ENCODE results near the gene BSPRY.
"Not testable (repeated sequence)": the region's sequence is repeated elsewhere in the genome, so short reads cannot be mapped to it uniquely, and the experiment has no call there.

BSPRY gene

GRCh38 chr9:113395000-113395861 lies 45.9 kb downstream of the BSPRY start:
- DNase-seq (ENCODE audit: low read depth): no peak

- no peak for DNase-seq (ENCODE audit: low read depth)
Measured at GRCh38 chr9:113397203-113397631, 47.9 kb downstream of the BSPRY start.

- DNase-seq (ENCODE audit: low read depth): no peak
Measured at GRCh38 chr9:113398796-113399195, 49.5 kb downstream of the BSPRY start.

GRCh38 chr9:113399646-113400200 lies 50.4 kb downstream of the BSPRY start:
- DNase-seq (ENCODE audit: low read depth): no peak

- peak; percentile 98 for DNase-seq (ENCODE audit: low read depth)
Measured at GRCh38 chr9:113401027-113401792, 51.9 kb downstream of the BSPRY start, which contains the start of gene ALAD. Gene ALAD, minus strand, starts transcription at chr9:113401284. Its CDS starts 7,725 bp downstream, at chr9:113393559.

GRCh38 chr9:113403646-113404045 lies 54.3 kb downstream of the BSPRY start:
- no peak for DNase-seq (ENCODE audit: low read depth)

GRCh38 chr9:113406353-113406752 lies 57.0 kb downstream of the BSPRY start:
- not testable (repeated sequence) for DNase-seq (ENCODE audit: low read depth)

GRCh38 chr9:113406873-113407511 lies 57.7 kb downstream of the BSPRY start:
- peak; percentile 73 for DNase-seq (ENCODE audit: low read depth)

- DNase-seq (ENCODE audit: low read depth): no peak
Measured at GRCh38 chr9:113409481-113409880, 60.1 kb downstream of the BSPRY start.

- no peak for DNase-seq (ENCODE audit: low read depth)
Measured at GRCh38 chr9:113409883-113410206, 60.5 kb downstream of the BSPRY start.

- DNase-seq (ENCODE audit: low read depth): peak; percentile 95
Measured at GRCh38 chr9:113410207-113410864, 61.0 kb downstream of the BSPRY start, which contains the start of the genes C9orf43 and POLE3. Gene C9orf43, plus strand, starts transcription at chr9:113410747. Its CDS starts 2,747 bp downstream, at chr9:113413494. Gene POLE3, minus strand, starts transcription at chr9:113410675. Its CDS starts 382 bp downstream, at chr9:113410293.

GRCh38 chr9:113416149-113416721 lies 66.9 kb downstream of the BSPRY start:
- DNase-seq (ENCODE audit: low read depth): no peak

GRCh38 chr9:113417370-113417769 lies 68.0 kb downstream of the BSPRY start:
- DNase-seq (ENCODE audit: low read depth): no peak

Data from EH (cell line).